IMR-90 (cell line): Measurements from ENCODE around the gene ADCYAP1.

ENCODE experiments used
- BHLHE40 ChIP-seq: fragments of 150-350 bp; IDR thresholded peaks from 2 replicates; pipeline ENCODE4 v1.6.1; 2016; ENCODE audit warnings: mild to moderate bottlenecking, low read depth, low read length
- CEBPB ChIP-seq: IDR thresholded peaks from 2 replicates; pipeline ENCODE4 v1.6.1; 2012; ENCODE audit warnings: low read depth, low read length, improper control_type of control experiment
- CHD1 ChIP-seq: IDR thresholded peaks from 2 replicates; pipeline ENCODE4 v1.6.1; 2012; ENCODE audit warnings: low read depth, low read length, improper control_type of control experiment
- CTCF ChIP-seq: conservative IDR thresholded peaks from 2 replicates; pipeline ENCODE4 v1.5.1; 2012; ENCODE audit warnings: mild to moderate bottlenecking, low read depth, low read length, improper control_type of control experiment
- ELK1 ChIP-seq: fragments of 150-350 bp; IDR thresholded peaks from 2 replicates; pipeline ENCODE4 v1.6.1; 2016; ENCODE audit warnings: low read depth, mild to moderate bottlenecking, low read length, moderate library complexity, borderline replicate concordance
- FOS ChIP-seq: fragments of 150-350 bp; IDR thresholded peaks from 2 replicates; pipeline ENCODE4 v1.6.1; 2016; ENCODE audit warnings: low read depth, low read length
- MAZ ChIP-seq: IDR thresholded peaks from 2 replicates; pipeline ENCODE4 v1.6.1; 2012; ENCODE audit warnings: low read depth, mild to moderate bottlenecking, low read length, improper control_type of control experiment, moderate library complexity, borderline replicate concordance
- MXI1 ChIP-seq: IDR thresholded peaks from 2 replicates; pipeline ENCODE4 v1.6.1; 2012; ENCODE audit warnings: low read depth, mild to moderate bottlenecking, low read length, moderate library complexity, borderline replicate concordance
- POLR2A ChIP-seq: IDR thresholded peaks from 2 replicates; pipeline ENCODE4 v1.6.1; 2012; ENCODE audit warnings: mild to moderate bottlenecking, low read depth, low read length
- RAD21 ChIP-seq: IDR thresholded peaks from 2 replicates; pipeline ENCODE4 v1.6.1; 2012; ENCODE audit warnings: low read length, improper control_type of control experiment
- RCOR1 ChIP-seq: IDR thresholded peaks from 2 replicates; pipeline ENCODE4 v1.6.1; 2012; ENCODE audit warnings: mild to moderate bottlenecking, low read length, improper control_type of control experiment; ENCODE audit not compliant: insufficient replicate concordance
- RFX5 ChIP-seq: IDR thresholded peaks from 2 replicates; pipeline ENCODE4 v1.8.0; 2012; ENCODE audit warnings: low read depth, mild to moderate bottlenecking, low read length, moderate library complexity
- SMC3 ChIP-seq: fragments of 150-350 bp; IDR thresholded peaks from 2 replicates; pipeline ENCODE4 v1.6.1; 2016; ENCODE audit warnings: low read depth, mild to moderate bottlenecking, antibody characterized with exemption, low read length, moderate library complexity
- USF2 ChIP-seq: fragments of 150-350 bp; IDR thresholded peaks from 2 replicates; pipeline ENCODE4 v1.6.1; 2017; ENCODE audit warnings: mild to moderate bottlenecking, antibody characterized with exemption, low read length, low read depth

- TF ChIP-seq CTCF (no peak), POLR2A (no peak), RFX5 (no peak), USF2 (no peak), RCOR1 (no peak), MAZ (no peak), RAD21 (no peak), BHLHE40 (no peak), CHD1 (no peak), ELK1 (no peak), SMC3 (no peak), CEBPB (no peak), FOS (no peak), MXI1 (no peak)
Observed at GRCh38 chr18:957829-958228, 53.2 kb downstream of the ADCYAP1 start.
